ENCODE data around the gene NTRK2. TPM values are rescaled to one million over a fixed set of nuclear protein-coding genes. Genes with fewer than 3 reads are reported as not detected.

Gene NTRK2
- total RNA-seq, 1 donor from 2014 or later: 0.98 TPM

DNA sequence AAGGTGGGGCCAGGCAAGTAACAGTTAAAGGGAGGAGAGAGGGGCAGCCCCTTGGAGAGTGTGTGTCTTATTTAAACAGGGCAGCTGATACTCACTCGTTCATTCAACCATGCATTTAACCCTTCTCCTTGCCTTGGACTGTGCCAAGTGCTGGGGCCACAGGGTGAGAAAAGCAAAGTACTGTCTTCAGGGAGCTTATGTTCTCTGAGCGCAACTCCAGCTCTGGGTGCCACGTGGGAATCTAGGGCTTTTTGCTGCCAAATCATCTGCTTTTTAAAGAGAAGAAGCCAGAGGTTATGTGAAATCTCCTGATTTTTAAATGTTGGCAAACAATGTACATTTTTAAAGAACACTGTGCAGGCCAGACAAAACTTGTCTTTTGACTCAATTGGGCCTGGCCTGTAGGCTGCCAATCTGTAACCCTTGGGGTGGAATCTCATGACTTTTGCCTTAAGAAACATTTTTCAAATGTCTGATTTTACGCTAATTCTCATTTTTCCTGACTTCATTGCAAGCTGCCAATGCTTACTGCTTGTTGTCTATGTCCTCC is 157.8 kb downstream of the NTRK2 start:
- intact Hi-C loops (cut with DNase I): no loop called here
- no peak for DNase-seq
- no peak for ATAC-seq
- no peaks in the 10 kb centered on the region for H3K27me3 ChIP-seq
- no peaks in the 10 kb centered on the region for H3K4me1 ChIP-seq
- no peak overlapping the region for H3K27ac ChIP-seq
- H3K36me3 ChIP-seq: no peaks in the 10 kb centered on the region
- TF ChIP-seq, protein P1, sequence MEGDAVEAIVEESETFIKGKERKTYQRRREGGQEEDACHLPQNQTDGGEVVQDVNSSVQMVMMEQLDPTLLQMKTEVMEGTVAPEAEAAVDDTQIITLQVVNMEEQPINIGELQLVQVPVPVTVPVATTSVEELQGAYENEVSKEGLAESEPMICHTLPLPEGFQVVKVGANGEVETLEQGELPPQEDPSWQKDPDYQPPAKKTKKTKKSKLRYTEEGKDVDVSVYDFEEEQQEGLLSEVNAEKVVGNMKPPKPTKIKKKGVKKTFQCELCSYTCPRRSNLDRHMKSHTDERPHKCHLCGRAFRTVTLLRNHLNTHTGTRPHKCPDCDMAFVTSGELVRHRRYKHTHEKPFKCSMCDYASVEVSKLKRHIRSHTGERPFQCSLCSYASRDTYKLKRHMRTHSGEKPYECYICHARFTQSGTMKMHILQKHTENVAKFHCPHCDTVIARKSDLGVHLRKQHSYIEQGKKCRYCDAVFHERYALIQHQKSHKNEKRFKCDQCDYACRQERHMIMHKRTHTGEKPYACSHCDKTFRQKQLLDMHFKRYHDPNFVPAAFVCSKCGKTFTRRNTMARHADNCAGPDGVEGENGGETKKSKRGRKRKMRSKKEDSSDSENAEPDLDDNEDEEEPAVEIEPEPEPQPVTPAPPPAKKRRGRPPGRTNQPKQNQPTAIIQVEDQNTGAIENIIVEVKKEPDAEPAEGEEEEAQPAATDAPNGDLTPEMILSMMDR (IDR thresholded peaks at IDR 0.05): no peak
- no peaks in the 10 kb centered on the region for H3K9me3 ChIP-seq
- no peak overlapping the region for H3K4me3 ChIP-seq

DNA sequence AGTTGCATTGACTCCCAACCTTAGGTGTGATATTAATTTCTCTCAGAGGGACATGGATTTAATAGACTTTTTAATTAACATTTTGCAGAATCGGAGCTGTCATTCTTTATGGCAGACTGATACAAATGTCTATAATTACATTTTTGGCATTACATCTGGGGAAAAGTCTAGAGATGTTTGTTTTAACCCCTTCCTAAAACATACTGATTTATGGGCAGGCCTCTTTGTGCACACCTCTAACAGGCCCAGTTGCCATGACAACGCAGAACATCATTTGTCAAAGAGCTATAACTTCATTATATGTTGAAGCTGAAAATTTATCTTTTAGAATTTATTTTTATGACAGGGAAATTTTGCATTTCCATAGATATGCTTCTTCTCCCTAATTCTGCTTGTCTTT is 158.5 kb downstream of the NTRK2 start:
- Histone ChIP-seq H3K36me3 (no peaks in the 10 kb centered on the region), H3K27me3 (no peaks in the 10 kb centered on the region), H3K4me3 (no peak overlapping the region), H3K9me3 (no peaks in the 10 kb centered on the region), H3K27ac (no peak overlapping the region), H3K4me1 (no peaks in the 10 kb centered on the region)
- ATAC-seq (no peak), DNase-seq (no peak)
- TF ChIP-seq, protein P1 (IDR thresholded peaks at IDR 0.05): no peak
- intact Hi-C loops (cut with DNase I): no loop called here

DNA sequence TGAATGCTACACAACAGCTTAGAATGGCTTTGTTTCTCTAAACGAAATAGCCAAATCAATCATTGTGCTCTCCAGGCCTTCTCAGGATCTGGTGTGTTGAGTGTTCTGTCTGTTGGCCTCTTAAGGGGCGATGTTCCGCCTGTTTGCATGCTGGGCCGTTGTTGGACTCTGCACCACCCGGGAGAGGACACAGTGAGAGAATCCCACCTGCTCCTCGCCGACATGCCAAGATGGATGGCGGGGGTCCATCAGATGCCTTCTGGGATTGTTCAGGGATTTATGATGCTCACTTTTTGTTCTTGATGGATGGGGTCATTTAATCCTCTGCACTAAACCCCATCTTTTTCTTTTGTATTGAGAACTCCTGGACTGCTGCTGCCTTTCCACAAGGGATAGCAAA is 159.9 kb downstream of the NTRK2 start:
- TF ChIP-seq, protein P1 (IDR thresholded peaks at IDR 0.05): no peak
- intact Hi-C loops (cut with DNase I): no loop called here
- H3K4me1 ChIP-seq: no peaks in the 10 kb centered on the region
- no peak for ATAC-seq
- no peak overlapping the region for H3K27ac ChIP-seq
- DNase-seq: no peak
- H3K4me3 ChIP-seq: no peak overlapping the region
- no peaks in the 10 kb centered on the region for H3K27me3 ChIP-seq
- no peaks in the 10 kb centered on the region for H3K36me3 ChIP-seq
- no peaks in the 10 kb centered on the region for H3K9me3 ChIP-seq

DNA sequence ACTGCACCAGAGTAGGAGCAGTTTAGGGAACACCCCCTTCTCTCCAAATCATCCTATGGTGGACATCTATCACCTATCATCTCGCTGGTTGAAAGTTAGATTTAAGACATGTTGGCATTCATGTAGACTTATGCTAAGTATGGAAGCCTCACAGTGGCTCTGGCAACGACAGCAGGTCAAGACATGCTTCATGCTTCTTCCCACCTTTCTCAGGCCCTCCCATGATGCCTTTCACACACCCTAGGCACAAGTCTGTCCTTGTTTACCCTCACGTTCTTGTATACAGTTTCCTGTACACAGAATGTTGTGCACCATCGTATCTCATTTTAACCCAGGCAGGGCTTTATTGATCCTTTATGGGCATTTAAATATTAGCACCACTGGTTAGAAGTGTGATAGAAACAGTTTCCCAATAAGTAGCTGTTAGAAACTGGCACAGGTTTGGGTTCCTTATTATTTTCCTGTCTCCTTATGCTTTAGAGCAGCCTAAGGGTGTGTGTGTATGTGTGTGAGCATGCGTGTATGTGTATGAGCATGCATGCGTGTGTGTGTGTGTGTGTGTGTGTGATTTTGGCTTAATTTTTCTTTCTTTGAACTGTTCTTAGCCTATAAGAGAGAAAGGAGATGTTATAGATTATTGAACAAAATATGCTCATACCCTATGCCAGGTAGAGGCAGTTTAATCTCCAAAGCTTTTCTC is 160.6 kb downstream of the NTRK2 start:
- Histone ChIP-seq H3K9me3 (no peaks in the 10 kb centered on the region), H3K27ac (no peak overlapping the region), H3K36me3 (no peaks in the 10 kb centered on the region), H3K4me1 (no peaks in the 10 kb centered on the region), H3K27me3 (no peaks in the 10 kb centered on the region), H3K4me3 (no peak overlapping the region)
- ATAC-seq (no peak), DNase-seq (no peak)
- intact Hi-C loops (cut with DNase I): no loop called here
- TF ChIP-seq, protein P1 (IDR thresholded peaks at IDR 0.05): no peak

DNA sequence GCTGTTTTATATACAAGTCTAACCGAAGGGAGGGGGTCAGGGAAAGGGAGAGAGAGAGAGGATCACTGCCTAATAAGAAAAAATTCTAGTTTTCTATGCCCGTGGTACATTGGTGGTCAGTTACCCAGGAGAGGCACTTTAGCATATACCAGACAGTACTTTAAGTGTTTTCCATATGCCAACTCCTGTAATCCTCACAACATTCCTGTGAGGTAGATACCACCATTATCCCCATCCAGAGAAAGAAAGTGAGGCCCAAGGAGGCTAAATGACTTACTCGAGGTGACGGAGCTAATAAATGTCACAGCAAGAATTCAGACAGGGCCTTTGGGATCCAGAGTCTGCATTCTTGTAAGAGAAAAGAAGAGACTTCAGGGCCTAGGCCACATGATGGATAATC is 161.8 kb downstream of the NTRK2 start:
- TF ChIP-seq, protein P1 (IDR thresholded peaks at IDR 0.05): no peak
- Histone ChIP-seq H3K4me3 (no peak overlapping the region), H3K4me1 (no peaks in the 10 kb centered on the region), H3K27me3 (no peaks in the 10 kb centered on the region), H3K9me3 (no peaks in the 10 kb centered on the region), H3K36me3 (no peaks in the 10 kb centered on the region), H3K27ac (no peak overlapping the region)
- intact Hi-C loops (cut with DNase I): no loop called here
- ATAC-seq: no peak
- no peak for DNase-seq
